HepG2 (cell line): ENCODE measurements around the gene RAB3D. TPM values are rescaled to one million over a fixed set of nuclear protein-coding genes. Genes with fewer than 3 reads are reported as not detected.

ENCODE experiments used
- GTF2F1 ChIP-seq: fragments of 150-350 bp; IDR thresholded peaks from 2 replicates; pipeline ENCODE4 v1.6.1; 2014; ENCODE audit warnings: low read length
- HNF4G ChIP-seq, 2 experiments: sonication (generic) in 1 of 2; formaldehyde crosslinking in 1 of 2; IDR thresholded peaks; 2 replicates each; pipeline versions ENCODE4 v1.4.0 to v1.6.1; 2011 to 2020; ENCODE audit warnings: borderline replicate concordance in 2 of 2, low read depth in 2 of 2, mild to moderate bottlenecking in 2 of 2, low read length in 1 of 2, missing genetic modification reagents in 1 of 2, moderate library complexity in 1 of 2
- NCOR1 ChIP-seq: fragments of 200-600 bp; sonication (generic); IDR thresholded peaks from 2 replicates; pipeline ENCODE4 v1.7.0; 2017; ENCODE audit warnings: antibody characterized with exemption, low read length, borderline replicate concordance
- POLR2AphosphoS2 ChIP-seq: IDR thresholded peaks from 2 replicates; pipeline ENCODE4 v1.6.1; 2011; ENCODE audit warnings: low read depth, low read length, improper control_type of control experiment
- SETDB1 ChIP-seq: sonication (generic); formaldehyde crosslinking; IDR thresholded peaks from 2 replicates; pipeline ENCODE4 v1.5.1; 2020; ENCODE audit warnings: missing genetic modification reagents, mild to moderate bottlenecking, borderline replicate concordance
- SMAD3 ChIP-seq: sonication (generic); formaldehyde crosslinking; IDR thresholded peaks from 2 replicates; pipeline ENCODE4 v1.4.0; 2020; ENCODE audit warnings: missing genetic modification reagents
- TBL1XR1 ChIP-seq: fragments of 150-350 bp; IDR thresholded peaks from 2 replicates; pipeline ENCODE4 v1.6.1; 2014; ENCODE audit warnings: borderline replicate concordance, low read length; ENCODE audit not compliant: partially characterized antibody
- ZBTB7B ChIP-seq: sonication (generic); formaldehyde crosslinking; IDR thresholded peaks from 2 replicates; pipeline ENCODE4 v1.4.0; 2020; ENCODE audit warnings: missing genetic modification reagents
- ZNF709 ChIP-seq: sonication (generic); formaldehyde crosslinking; IDR thresholded peaks from 2 replicates; pipeline ENCODE4 v1.5.0; 2020; ENCODE audit warnings: mild to moderate bottlenecking, missing genetic modification reagents
- ZNF792 ChIP-seq: IDR thresholded peaks from 2 replicates; pipeline ENCODE4 v1.6.1; 2016
- ZSCAN12 ChIP-seq: sonication (generic); formaldehyde crosslinking; IDR thresholded peaks from 2 replicates; pipeline ENCODE4 v1.9.0; 2021; ENCODE audit warnings: mild to moderate bottlenecking, missing genetic modification reagents
- polyA plus RNA-seq, 8 experiments: library from polyadenylated mRNA; depleted of rRNA in 3 of 8; stranded (reverse) in 7 of 8; unstranded in 1 of 8; fragments of >200 nt; fragmentation: Illumina TruSeq in 4 of 8; extraction: Trizol in 4 of 8; gene quantifications; 2 replicates each; pipeline versions ENCODE4 v1.2.1 to v1.2.3, GENCODE V29; 2011 to 2016; ENCODE audit warnings: low read depth in 4 of 8, missing spikeins in 1 of 8, mixed read lengths in 1 of 8; ENCODE audit not compliant: insufficient read depth in 1 of 8
- total RNA-seq, 5 experiments: library from RNA; depleted of rRNA; stranded (reverse); fragments of >200 nt; fragmentation: Illumina TruSeq; extraction: Trizol; gene quantifications; 2 replicates each; pipeline ENCODE4 v1.2.3, GENCODE V29; 2016; ENCODE audit warnings: low read depth in 1 of 5
- TF ChIP-seq, protein P1 (sequence below): sonication (generic); formaldehyde crosslinking; IDR thresholded peaks from 2 replicates; pipeline ENCODE4 v1.4.0; 2020; ENCODE audit warnings: missing genetic modification reagents
- TF ChIP-seq, protein P2 (sequence below): sonication (generic); formaldehyde crosslinking; IDR thresholded peaks from 2 replicates; pipeline ENCODE4 v1.5.0; 2020; ENCODE audit warnings: missing genetic modification reagents, mild to moderate bottlenecking, borderline replicate concordance
- TF ChIP-seq, protein P3 (sequence below): IDR thresholded peaks from 2 replicates; pipeline ENCODE4 v1.6.1; 2016
- TF ChIP-seq, protein P4 (sequence below): fragments of 450-650 bp; IDR thresholded peaks from 2 replicates; pipeline ENCODE4 v1.6.1; 2016
- TF ChIP-seq, protein P5 (sequence below): sonication (generic); formaldehyde crosslinking; IDR thresholded peaks from 2 replicates; pipeline ENCODE4 v1.4.0; 2020; ENCODE audit warnings: missing genetic modification reagents

The RAB3D gene
- total and polyA plus RNA-seq, 2 of the 13 experiments (the other 11 are each of a cell fraction or from before 2014, with no cell fraction given) = 2.0 to 16.1 TPM

DNA sequence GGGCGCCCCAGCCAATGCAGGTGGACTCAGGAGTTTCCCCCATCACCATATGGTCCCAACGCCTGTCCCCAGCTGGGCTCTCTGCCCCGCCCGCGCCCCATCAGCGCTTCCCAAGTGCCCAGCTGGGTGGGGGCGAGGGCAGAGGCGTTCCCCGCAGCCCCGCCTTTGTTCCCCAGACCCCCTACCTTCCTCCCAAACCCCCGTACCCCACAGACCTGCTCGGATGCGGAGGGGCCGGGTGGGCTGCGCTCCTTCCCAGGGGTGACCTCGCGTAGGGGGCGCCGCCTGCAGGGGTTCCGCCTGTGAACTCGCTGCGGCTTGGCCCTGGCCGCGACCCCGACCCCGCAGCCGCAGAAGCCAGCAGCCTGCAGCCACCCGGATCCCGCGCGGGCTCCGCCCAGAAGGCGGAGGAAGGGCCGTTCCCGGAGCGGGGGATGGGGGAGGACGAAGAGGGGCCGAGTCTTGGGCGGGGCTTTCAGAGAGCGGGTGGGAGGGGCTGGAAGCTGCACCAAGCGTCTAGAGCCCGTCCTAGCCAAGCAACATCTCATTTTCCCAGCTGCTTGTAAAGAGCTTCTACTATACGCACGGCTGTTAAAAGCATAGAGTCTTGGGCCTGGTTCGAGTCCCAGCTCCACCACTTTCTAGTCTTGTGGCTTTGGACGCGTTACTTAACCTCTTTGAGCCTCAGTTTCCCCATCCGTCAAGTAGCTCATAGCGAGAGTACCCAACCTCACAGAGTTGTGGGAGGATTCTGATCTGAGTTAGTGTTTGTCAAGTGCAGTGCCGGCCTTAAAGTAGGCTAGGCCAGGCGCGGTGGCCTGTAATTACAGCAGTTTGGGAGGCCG lies at the start of gene RAB3D (continued):
- TF ChIP-seq, protein P1, sequence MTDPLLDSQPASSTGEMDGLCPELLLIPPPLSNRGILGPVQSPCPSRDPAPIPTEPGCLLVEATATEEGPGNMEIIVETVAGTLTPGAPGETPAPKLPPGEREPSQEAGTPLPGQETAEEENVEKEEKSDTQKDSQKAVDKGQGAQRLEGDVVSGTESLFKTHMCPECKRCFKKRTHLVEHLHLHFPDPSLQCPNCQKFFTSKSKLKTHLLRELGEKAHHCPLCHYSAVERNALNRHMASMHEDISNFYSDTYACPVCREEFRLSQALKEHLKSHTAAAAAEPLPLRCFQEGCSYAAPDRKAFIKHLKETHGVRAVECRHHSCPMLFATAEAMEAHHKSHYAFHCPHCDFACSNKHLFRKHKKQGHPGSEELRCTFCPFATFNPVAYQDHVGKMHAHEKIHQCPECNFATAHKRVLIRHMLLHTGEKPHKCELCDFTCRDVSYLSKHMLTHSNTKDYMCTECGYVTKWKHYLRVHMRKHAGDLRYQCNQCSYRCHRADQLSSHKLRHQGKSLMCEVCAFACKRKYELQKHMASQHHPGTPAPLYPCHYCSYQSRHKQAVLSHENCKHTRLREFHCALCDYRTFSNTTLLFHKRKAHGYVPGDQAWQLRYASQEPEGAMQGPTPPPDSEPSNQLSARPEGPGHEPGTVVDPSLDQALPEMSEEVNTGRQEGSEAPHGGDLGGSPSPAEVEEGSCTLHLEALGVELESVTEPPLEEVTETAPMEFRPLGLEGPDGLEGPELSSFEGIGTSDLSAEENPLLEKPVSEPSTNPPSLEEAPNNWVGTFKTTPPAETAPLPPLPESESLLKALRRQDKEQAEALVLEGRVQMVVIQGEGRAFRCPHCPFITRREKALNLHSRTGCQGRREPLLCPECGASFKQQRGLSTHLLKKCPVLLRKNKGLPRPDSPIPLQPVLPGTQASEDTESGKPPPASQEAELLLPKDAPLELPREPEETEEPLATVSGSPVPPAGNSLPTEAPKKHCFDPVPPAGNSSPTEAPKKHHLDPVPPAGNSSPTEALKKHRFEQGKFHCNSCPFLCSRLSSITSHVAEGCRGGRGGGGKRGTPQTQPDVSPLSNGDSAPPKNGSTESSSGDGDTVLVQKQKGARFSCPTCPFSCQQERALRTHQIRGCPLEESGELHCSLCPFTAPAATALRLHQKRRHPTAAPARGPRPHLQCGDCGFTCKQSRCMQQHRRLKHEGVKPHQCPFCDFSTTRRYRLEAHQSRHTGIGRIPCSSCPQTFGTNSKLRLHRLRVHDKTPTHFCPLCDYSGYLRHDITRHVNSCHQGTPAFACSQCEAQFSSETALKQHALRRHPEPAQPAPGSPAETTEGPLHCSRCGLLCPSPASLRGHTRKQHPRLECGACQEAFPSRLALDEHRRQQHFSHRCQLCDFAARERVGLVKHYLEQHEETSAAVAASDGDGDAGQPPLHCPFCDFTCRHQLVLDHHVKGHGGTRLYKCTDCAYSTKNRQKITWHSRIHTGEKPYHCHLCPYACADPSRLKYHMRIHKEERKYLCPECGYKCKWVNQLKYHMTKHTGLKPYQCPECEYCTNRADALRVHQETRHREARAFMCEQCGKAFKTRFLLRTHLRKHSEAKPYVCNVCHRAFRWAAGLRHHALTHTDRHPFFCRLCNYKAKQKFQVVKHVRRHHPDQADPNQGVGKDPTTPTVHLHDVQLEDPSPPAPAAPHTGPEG (CRISPR knock-in tag) = 0 out of 2 replicates have a peak, but pooled peaks have one; percentile 27
- TF ChIP-seq, protein P2, sequence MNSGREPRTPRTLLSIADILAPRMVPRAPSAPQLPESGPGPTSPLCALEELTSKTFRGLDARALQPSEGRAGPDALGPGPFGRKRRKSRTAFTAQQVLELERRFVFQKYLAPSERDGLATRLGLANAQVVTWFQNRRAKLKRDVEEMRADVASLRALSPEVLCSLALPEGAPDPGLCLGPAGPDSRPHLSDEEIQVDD = no peak
- TF ChIP-seq SMAD3 = no peak
- TF ChIP-seq POLR2AphosphoS2 = no peak
- no peak for TF ChIP-seq GTF2F1
- TF ChIP-seq, protein P3, sequence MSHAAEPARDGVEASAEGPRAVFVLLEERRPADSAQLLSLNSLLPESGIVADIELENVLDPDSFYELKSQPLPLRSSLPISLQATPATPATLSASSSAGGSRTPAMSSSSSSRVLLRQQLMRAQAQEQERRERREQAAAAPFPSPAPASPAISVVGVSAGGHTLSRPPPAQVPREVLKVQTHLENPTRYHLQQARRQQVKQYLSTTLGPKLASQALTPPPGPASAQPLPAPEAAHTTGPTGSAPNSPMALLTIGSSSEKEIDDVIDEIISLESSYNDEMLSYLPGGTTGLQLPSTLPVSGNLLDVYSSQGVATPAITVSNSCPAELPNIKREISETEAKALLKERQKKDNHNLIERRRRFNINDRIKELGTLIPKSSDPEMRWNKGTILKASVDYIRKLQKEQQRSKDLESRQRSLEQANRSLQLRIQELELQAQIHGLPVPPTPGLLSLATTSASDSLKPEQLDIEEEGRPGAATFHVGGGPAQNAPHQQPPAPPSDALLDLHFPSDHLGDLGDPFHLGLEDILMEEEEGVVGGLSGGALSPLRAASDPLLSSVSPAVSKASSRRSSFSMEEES (CRISPR knock-in tag) = 0 out of 2 replicates have a peak, but pooled peaks have one; percentile 14
- no peak for TF ChIP-seq ZNF792 (CRISPR knock-in tag)
- no peak for TF ChIP-seq ZSCAN12 (CRISPR knock-in tag)
- no peak for TF ChIP-seq NCOR1
- no peak for TF ChIP-seq TBL1XR1
- TF ChIP-seq, protein P4, sequence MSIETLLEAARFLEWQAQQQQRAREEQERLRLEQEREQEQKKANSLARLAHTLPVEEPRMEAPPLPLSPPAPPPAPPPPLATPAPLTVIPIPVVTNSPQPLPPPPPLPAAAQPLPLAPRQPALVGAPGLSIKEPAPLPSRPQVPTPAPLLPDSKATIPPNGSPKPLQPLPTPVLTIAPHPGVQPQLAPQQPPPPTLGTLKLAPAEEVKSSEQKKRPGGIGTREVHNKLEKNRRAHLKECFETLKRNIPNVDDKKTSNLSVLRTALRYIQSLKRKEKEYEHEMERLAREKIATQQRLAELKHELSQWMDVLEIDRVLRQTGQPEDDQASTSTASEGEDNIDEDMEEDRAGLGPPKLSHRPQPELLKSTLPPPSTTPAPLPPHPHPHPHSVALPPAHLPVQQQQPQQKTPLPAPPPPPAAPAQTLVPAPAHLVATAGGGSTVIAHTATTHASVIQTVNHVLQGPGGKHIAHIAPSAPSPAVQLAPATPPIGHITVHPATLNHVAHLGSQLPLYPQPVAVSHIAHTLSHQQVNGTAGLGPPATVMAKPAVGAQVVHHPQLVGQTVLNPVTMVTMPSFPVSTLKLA = no peak
- no peak for TF ChIP-seq SETDB1 (CRISPR knock-in tag)
- no peak for TF ChIP-seq ZNF709
- peak; percentile 68 for TF ChIP-seq ZBTB7B (CRISPR knock-in tag)
- no peak for TF ChIP-seq HNF4G (IDR thresholded peaks at IDR 0.05; ENCODE audit: borderline replicate concordance, low read depth, low read length)
- TF ChIP-seq HNF4G (CRISPR knock-in tag; IDR thresholded peaks at IDR 0.05; ENCODE audit: borderline replicate concordance, low read depth) = no peak
- TF ChIP-seq, protein P5, sequence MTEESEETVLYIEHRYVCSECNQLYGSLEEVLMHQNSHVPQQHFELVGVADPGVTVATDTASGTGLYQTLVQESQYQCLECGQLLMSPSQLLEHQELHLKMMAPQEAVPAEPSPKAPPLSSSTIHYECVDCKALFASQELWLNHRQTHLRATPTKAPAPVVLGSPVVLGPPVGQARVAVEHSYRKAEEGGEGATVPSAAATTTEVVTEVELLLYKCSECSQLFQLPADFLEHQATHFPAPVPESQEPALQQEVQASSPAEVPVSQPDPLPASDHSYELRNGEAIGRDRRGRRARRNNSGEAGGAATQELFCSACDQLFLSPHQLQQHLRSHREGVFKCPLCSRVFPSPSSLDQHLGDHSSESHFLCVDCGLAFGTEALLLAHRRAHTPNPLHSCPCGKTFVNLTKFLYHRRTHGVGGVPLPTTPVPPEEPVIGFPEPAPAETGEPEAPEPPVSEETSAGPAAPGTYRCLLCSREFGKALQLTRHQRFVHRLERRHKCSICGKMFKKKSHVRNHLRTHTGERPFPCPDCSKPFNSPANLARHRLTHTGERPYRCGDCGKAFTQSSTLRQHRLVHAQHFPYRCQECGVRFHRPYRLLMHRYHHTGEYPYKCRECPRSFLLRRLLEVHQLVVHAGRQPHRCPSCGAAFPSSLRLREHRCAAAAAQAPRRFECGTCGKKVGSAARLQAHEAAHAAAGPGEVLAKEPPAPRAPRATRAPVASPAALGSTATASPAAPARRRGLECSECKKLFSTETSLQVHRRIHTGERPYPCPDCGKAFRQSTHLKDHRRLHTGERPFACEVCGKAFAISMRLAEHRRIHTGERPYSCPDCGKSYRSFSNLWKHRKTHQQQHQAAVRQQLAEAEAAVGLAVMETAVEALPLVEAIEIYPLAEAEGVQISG (CRISPR knock-in tag) = peak; percentile 13; the same call in 1 of the 2 replicates
